DMS114 treated with DMSO at 0.1 percent for 48 hours (cell line): ENCODE data around the gene CORO7.

Source experiments
- DNase-seq: peaks from one replicate; lab custom pipeline; 2025; ENCODE audit not compliant: unreplicated experiment; lab: John Stamatoyannopoulos, UW

The CORO7 gene

DNA sequence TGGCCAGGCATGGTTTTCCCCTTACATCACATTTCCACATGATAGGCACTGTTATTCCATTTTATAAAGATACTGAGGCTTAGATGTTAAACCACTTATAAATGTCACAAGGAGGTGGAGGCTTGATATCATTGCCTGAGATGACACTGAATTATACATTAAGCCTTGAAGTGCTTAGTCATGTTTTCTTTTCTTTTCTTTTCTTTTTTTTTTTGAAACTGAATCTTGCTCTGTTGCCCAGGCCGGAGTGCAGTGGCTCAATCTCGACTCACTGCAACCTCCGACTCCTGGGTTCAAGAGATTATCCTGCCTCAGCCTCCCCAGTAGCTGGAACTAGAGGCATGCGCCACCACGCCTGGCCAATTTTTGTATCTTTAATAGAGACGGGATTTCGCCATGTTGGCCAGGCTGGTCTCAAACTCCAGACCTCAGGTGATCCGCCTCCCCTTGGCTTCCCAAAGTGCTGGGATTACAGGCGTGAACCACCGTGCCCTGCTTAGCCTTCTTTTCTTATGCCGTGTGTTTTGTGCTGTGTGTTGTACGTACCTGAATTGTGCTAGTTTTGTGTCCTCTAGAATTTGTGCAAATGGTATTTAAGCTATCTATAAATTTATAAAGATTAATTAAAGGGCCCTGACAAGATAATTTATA is 10.5 kb upstream of the CORO7 start:
- DNase-seq = no peak

DNA sequence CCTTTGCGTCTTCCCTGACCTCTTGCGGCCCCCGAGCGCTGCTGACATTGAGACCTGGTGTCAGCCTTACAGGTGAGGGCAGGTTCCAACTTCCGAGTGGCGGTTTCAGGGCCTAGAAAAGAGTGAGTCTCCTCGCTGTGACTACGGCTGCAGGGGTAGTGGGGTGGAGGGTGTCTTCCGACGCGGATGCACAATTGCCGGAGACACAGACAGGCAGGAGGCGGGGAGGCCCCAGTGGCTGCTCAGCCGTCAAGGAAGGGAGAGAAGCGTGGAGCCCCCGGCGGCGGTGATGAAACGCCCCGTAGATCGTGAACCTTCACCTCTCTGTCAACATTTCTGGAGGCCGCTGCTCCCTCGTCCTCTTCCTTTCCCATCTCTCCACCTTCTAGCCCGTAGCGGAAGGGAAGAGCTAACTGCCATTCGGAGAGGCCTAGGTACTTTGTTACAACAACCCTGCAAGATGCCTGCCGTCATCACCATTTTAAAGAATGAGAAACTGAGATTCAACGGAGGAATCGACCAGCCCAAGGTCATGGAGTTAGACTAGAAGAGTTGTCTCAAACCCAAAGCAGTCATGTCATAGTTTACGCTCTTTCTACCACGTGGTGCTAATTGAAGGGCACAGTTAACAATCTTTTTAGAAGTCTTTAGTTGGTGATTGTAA is 9.8 kb upstream of the CORO7 start:
- DNase-seq = no peak

DNA sequence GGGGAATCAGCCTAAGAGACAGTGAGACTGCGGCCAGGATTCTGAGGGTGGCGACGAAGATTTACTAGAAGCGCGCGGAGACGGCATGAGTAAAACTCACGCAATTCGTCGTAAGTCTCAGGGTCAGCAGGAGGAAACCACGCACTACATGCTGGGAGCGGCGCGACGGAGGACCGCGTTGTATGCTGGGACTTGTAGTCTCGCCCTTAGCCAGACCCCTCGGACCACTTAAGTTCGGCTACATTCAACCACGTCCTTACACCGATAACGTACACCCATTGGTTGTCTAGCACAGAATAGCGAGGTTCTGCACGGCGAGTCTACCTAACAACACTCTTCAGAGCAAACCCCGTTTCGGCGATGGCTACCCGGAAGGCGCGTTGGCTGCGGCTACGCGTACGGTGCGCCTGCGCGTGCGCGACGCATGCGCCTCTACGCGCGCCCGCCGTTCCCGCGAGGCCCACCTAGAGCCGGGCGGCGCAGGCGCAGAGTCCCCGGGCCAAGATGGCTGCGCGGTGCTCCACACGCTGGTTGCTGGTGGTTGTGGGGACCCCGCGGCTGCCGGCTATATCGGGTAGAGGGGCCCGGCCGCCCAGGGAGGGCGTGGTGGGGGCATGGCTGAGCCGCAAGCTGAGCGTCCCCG is 9.1 kb upstream of the CORO7 start, which contains the start of gene DNAJA3:
DNAJA3 (plus strand) TSS at position 491 of the 643 bp plus-strand sequence; CDS start at position 505, 14 bp downstream.
- peak; percentile 89 for DNase-seq

DNA sequence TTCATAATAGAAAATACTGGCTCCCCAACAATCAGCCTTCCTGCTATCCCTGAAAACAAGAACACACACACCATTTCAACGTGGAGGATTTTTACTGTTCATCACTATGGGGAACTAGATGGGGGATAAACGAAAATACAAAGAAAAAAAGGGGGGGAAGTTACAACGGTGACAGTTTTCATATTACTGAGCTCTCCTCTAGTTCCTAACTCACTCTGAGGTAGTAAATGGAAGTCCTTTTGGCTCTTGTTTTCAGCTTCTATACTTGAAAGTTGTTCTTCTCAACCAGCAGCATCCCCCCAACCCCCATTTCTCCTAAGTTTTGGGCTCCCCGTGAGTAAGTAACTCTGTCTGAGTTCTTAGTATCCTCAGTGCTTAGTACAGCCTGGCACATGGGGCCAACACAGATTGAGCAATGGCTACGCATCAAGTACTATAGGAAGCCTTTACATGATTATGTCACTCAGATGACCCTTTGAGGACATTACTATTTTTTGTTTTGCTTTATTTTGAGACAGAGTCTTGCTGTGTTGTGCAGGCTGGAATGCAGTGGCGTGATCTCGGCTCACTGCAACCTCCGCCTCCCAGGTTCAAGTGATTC is 4.2 kb upstream of the CORO7 start:
- no peak for DNase-seq

DNA sequence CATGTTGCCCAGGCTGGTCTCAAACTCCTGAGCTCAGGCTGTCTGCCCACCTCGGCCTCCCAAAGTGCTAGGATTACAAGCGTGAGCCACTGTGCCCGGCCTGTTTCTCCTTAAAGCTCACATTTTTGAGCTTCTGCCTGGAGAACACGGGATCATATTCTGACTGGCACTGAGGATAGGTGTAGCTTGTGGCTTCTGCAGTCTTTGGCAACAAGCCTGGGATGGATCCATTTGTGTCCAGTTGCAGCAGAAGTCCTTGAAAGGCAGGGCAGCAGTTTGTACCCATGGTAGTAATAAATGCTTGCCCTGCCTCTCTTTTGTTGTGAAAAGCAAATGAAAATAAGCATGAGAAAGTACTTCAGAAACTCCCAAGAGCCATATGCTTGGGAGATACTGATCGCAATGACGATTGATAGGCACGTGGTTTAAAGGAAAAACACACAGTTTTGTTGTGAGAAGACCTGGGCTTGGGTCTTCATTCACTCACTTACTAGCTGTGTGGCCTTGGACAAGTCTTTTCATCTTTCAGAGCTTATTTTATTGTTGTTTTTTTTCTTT is 3.1 kb upstream of the CORO7 start:
- no peak for DNase-seq

DNA sequence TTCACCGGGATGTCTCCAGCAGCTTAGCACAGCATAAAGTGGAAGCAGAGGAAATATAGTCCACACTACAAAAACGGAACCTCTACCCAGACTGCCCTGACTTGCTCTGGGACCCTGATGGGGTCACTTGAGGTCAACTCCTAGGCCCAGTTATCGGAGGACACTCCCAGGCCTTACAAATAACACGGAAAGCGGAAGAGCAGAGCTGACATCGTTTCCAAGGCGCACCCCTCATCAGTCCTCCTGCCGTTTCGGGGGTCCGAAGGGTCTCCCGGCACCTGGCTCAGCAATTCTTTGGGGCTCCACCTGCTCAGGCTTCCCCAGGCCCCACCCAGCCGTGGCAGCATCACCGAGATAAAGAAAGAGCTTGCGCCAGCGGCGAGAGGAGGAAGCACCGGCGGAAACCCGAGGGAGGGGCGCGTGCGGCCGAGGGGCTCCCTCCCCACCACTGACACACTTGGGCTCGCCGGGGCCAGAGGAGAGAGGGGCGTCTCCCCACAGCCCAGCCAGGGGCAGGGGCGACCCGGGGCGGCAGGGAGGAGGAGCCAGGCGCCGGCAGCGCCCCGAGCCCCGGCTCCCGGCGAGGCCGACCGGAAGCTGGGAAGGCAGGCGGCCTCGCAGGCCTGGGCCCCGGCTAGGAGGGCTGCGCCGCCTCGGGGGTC is 727 bp downstream of the CORO7 start:
- DNase-seq = no peak

DNA sequence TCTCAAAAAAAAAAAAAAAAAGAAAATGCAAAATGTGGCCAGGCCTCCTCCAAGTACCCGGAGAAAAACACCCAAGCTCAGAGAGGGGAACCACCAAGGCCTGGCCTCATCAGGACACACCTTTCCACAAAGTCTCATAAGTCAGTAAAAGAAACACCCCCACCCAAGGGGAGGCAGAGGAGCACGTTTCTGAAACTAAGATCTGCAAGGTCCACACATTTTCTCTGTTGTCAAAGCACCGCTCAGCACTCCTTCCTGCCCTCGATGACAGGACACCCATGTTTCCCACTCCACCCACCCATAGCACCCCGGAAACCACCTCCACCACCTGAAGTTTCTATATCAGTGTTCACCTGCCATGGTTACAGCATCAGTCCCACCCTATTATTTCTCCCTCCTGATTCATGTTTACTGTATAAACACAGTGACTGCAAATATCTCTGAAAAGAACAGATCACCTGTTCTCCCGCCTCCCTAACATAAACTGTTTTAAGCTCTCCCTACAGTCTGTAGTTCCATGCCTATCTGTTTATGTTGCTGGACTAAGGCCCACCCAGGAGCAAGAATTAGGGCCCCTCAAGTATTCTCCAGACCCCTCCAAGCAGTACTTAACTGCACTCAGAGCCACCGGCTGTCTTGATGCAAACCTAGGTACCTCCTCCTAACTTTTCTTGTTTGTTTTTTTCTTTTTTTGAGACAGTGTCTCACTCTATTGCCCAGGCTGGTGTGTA is 2.0 kb downstream of the CORO7 start:
- DNase-seq = no peak

DNA sequence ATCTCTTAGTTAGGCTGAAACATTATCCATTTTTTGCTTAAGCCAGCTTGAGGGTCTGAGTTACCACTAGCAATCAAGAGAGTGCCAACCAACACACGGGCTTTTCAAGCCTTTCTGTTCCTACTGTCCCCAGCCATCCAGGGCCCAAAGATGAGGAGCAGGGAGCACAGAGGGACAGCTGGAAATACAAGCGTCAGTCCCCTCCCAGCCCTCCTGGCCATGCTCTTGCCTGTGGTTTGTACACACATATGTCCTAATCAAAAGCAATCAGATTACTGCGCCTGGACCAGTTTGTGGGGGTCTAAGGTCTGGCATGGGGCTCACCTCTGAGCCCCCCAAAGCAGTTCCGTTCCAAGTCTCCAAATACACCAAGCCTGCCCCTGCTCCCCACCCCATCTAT is 3.5 kb downstream of the CORO7 start:
- no peak for DNase-seq

DNA sequence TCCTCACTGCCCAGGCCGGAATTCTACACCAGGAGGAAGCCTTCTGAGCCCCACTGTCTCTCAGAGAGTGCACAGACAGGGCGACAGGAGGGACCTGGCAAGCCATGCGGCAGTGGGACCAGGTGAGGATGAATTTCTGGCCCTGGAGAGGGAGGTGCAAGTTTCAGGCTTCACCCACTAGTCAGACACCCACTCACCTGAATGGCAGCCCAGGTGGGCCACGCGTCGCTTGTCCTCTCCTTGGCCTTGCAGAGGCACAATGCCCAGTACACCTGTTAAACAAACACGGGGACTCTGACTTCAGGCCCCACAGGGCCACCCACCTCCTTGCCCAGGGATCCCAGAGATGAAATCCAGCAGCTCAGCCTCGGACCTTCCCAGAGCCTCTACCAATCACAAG is 4.2 kb downstream of the CORO7 start:
- no peak for DNase-seq

DNA sequence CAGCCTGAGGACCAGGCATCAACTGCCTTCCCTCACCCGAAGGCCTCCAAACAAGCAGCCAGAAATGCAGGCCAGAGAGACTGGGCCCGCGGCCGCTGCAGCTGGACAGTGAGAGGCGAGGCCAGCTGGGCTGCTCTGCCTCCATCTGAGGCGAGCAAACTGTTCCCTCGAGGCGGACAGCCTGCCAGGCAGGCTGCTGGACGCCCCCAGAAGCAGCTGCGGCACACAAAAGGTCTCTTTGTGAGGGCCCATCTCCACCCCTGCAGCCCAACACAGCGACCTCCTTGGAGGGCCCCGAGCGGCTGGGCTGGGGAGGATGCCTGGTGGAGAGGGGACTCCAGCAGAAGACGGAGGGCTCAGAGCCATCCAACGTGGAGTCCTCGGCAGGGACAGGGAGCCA is 4.7 kb downstream of the CORO7 start:
- DNase-seq = no peak

DNA sequence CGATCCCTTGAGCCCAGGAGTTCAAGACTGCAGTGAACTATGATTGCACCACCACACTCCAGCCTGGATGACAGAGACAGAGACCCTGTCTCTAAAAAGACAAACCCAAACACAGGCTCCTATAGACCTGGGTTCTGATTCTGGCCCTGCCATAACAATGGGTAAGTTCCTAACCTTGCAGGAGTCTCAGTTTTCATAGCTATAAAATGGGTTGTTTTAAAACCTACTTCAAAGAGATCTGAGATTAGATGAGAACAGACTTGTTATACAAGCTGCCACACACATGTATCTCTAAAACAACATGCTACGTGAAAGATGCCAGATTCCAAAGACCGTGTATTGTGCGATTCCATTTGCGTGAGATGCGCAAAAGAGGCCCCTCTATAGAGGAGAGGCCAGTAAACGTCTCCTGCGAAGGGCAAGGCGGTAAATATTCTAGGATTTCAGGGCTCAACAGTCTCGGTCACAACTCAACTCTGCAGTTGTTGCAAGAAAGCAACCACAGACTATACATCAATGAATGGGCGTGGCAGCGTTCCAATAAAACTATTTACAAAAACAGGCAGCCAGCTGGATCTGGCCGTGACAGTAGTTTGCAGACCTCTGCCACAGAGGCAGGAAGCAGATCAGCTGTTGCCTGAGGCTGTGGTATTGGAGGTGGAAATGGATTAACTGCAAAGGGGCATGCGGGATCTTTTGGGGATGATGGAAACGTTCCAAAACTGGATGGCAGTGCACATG is 5.9 kb downstream of the CORO7 start:
- no peak for DNase-seq

DNA sequence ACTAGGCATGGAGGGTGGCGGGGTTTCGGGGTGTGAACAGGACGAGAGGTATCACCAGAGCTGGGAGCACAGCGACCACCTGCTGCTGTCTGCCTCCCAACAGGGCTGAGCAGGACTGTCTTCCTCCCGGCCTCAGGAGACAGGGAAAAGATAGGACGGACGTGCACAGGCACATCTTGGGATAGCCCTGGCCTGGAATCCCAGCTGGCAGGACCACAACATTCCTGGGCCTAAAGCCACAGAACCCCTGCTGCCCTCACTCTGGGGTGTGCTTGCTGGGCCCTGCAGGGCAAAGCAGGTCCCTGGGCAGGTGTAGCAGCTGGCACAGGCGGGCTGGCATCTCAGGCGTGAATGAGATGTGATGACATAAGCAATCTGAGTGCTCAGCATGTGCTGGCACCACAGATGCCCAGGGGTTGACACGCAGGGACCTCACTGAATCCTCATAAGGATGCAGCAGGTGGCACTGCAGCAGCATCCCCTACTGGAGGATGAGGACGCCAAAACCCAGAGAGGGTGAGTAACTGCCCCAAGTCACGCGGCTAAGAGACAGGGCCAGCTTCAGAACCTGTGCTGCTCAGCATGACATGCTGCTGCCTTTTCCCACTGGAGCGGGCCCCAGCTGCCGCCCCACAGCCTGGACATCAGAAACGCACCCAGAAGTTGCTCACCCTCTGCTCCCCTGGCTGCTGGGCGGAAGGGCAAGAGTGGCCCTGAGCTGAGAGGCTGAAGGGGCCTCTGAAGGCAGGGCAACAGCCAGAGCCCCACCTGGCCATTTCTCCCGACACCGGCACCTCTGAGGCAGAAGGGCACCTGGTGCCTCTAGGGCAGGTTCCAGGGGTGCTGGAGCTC is 7.1 kb downstream of the CORO7 start:
- no peak for DNase-seq

DNA sequence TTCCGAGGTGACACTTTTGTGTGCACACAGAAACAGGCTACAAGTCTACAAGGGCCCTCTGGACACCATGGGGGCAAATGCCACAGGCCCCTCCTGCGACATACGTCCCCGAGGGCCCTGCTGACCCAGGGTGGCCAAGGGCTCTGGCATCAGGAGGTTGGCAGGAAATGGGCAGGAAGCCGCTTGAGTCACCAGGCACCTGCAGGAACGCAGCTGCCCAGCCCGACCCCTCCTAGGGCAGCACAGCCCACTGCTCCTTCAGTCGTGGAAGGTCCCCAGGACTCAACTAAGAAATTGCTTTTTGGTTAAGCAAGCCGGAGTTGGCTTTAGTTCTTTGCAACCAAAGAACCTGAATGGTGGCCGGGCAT is 8.1 kb downstream of the CORO7 start:
- no peak for DNase-seq

DNA sequence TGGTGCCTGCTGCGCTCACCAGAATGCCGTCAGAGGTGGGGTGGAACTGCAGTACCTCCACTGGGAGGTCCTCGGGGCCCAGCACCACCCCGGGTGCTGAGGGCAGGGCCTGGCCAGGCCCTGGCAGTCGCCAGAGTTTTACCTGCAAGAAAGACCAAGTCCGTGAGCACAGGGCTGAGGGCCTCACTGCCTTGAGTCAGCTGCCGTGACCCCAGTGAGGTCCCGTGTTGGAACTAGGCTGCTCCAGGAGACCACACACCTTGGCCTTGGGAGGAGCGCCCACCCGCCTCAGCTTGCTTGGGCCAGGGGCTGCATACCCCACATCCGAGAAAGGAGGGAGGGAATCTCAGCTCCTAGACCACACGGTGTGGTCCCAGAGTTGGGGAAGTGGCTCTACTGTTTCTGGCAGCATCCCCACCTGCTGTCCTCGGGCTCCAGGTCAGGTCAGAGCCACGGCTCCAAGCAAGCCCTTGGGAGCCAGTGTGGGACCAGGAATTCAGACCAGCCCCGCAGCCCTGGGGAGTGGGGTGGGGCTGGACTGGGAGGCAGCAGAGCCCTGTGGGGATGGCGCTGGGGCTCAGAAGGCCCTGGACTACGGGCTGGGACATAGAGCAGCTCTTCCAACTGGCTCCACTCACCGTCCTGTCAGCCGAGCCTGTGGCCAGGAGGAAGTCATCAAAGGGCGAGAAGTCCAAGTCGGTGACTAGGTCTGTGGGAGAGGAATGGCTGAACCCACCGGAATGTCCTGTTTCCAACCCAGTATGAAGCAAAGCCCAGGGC is 8.7 kb downstream of the CORO7 start:
- no peak for DNase-seq

DNA sequence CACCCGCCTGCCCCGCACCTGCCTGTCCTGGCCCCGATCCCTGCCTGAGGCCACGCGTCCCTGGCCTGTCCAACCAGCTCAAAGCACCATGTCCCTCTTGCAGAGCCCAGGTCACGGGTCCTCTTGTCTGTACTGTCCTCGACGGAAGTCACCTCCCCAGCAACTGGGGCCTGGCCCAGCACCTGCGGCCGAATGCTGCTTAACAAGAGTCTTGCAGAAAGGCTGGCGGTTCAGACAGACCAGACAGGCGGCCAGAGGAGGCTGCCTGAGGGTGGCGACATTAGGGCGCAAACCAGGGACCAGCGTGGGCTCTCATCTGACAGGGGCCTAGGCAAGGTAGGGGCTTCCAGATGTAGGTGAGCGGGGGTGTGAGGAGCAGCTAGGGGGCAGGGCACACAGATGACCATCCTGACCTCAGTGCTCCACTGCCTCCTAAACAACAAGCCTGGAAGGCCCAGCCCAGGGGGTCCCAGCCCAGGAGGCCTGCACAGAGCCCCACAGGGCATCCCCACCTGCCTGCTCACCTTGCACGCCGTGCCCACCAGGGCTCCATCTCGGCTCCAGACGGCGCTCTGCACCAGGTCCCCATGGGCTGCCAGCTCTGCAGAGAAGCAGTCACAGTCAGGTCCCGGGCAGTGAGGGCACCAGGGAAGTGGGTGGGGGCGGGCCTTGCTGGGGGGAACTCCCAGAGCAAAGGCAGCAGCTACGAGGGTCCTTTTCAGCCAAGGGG is 11.3 kb downstream of the CORO7 start:
- no peak for DNase-seq

DNA sequence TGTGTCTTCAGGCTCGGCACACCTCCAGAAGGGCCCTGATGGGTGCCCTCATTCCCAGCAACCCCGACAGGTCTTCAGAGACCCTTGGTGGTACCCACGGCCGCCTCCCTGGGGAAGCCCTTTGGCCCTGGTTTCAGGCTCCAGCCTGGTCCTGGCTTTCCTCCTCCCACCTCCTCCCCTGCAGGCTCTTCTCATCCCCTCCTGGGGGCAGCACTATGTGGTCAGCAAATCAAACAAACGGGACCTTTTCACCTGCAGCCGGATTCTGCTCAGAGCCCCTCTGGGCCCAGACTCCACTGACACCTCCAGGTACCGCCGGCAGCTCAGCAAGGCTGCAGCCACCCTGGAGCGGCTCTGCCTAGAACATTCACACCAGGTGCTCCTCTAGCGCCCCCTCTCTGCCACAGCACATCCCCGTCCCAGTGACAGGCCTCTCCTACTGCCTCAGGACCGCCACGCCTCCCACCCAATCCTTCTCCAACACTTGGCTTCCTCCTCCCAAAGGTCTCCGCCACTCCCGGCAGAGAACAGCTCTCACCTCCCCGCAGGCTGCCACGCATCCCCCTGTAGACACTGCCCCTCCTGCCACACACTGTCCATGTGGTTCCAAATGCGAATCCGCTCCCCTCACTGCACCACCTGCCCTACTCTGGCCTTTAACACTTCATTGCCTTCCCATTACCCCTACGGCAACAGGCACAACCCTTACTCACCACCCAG is 12.0 kb downstream of the CORO7 start:
- no peak for DNase-seq
